HepG2 (cell line): ENCODE measurements around the gene TRIM66. TPM values are rescaled to one million over a fixed set of nuclear protein-coding genes. Genes with fewer than 3 reads are reported as not detected.

Experiments used
- ATAC-seq: fragments of 200-7000 bp; cut with Tn5 transposase; 3 replicates; pipeline ENCODE4 v1.9.1; 2020; ENCODE audit warnings: mild to moderate bottlenecking, moderate library complexity
- BruUV-seq: library from RNA; stranded (reverse); fragments of 400-500 nt; replicated peaks from 2 replicates; lab custom pipeline; 2021; lab: Mats Ljungman, UMichigan
- CTCF ChIA-PET: fragments of 300-600 bp; formaldehyde crosslinking; extraction: SDS; loops from one replicate; lab custom pipeline; 2021; ENCODE audit warnings: low total read pairs, inconsistent platforms, low intra/inter-chr PET ratio; lab: Yijun Ruan, JAX
- POLR2A ChIA-PET: fragments of 350-600 bp; sonication (Branson Sonifier 250); formaldehyde crosslinking; loops from one replicate; lab custom pipeline; 2020; ENCODE audit warnings: antibody characterized with exemption, inconsistent platforms; lab: Yijun Ruan, JAX
- DNase-seq: peaks from one replicate; pipeline ENCODE4 v3.0.0-alpha.2; 2015; ENCODE audit warnings: low spot score
- FAIRE-seq: peaks from 3 replicates; lab custom pipeline; 2011; peaks lifted over from hg19 to GRCh38; lab: Jason Lieb, UNC
- H2AFZ ChIP-seq: one replicate; pipeline ENCODE4 v1.6.1; 2011; ENCODE audit warnings: low read length, inconsistent platforms
- H3K27ac ChIP-seq: fragments of 300-600 bp; 3 replicates; pipeline ENCODE4 v1.8.0; 2011; ENCODE audit warnings: mixed run types, mild to moderate bottlenecking, mixed read lengths, low read length, inconsistent platforms; ENCODE audit not compliant: insufficient read depth; ENCODE audit errors: extremely low read length
- H3K27me3 ChIP-seq, 2 experiments: fragments of 200-600 bp in 1 of 2; 2 replicates in 1 of 2; 3 replicates in 1 of 2; pipeline versions ENCODE4 v1.6.0 to v1.8.0; 2011; ENCODE audit warnings: low read length in 2 of 2, mild to moderate bottlenecking in 2 of 2, moderate library complexity in 2 of 2, inconsistent platforms in 1 of 2; ENCODE audit not compliant: insufficient read depth in 2 of 2, control insufficient read depth in 1 of 2
- H3K36me3 ChIP-seq, 2 experiments: fragments of 200-600 bp in 1 of 2; replicated peaks in 1 of 2; 2 replicates in 1 of 2; 3 replicates in 1 of 2; pipeline versions ENCODE4 v1.5.1 to v1.8.0; 2011; ENCODE audit warnings: low read length in 2 of 2, inconsistent platforms in 1 of 2; ENCODE audit not compliant: insufficient read depth in 2 of 2, control insufficient read depth in 1 of 2
- H3K4me1 ChIP-seq: 2 replicates; pipeline ENCODE4 v1.5.1; 2012; ENCODE audit warnings: low read length, inconsistent platforms; ENCODE audit not compliant: insufficient read depth
- H3K4me2 ChIP-seq: 2 replicates; pipeline ENCODE4 v1.6.0; 2011; ENCODE audit warnings: low read depth, low read length, inconsistent platforms
- H3K4me3 ChIP-seq, 3 experiments: fragments of 200-600 bp in 1 of 3; sonication (generic), shearing (Covaris generic) in 1 of 3; replicated peaks in 1 of 3; 2 replicates each; pipeline ENCODE4 v1.5.1; 2011 to 2016; ENCODE audit warnings: low read length in 3 of 3, inconsistent platforms in 2 of 3, low read depth in 2 of 3, mild to moderate bottlenecking in 2 of 3, control low read depth in 1 of 3, mixed read lengths in 1 of 3; ENCODE audit not compliant: insufficient read depth in 1 of 3
- H3K79me2 ChIP-seq: one replicate; pipeline ENCODE4 v1.6.1; 2011; ENCODE audit warnings: low read length, inconsistent platforms; ENCODE audit not compliant: insufficient read depth
- H3K9ac ChIP-seq: 2 replicates; pipeline ENCODE4 v1.6.0; 2011; ENCODE audit warnings: mild to moderate bottlenecking, low read depth, low read length, inconsistent platforms; ENCODE audit not compliant: insufficient read depth
- H3K9me3 ChIP-seq: 2 replicates; pipeline ENCODE4 v1.5.1; 2012; ENCODE audit warnings: mild to moderate bottlenecking, low read length
- H4K20me1 ChIP-seq: 2 replicates; pipeline ENCODE4 v1.6.0; 2011; ENCODE audit warnings: inconsistent platforms, mild to moderate bottlenecking, low read length, moderate library complexity; ENCODE audit not compliant: insufficient read depth
- BCL3 ChIP-seq: sonication (generic); formaldehyde crosslinking; IDR thresholded peaks from 2 replicates; pipeline ENCODE4 v1.5.1; 2020; ENCODE audit warnings: mild to moderate bottlenecking, missing genetic modification reagents, moderate library complexity
- RFXAP ChIP-seq: sonication (generic); formaldehyde crosslinking; IDR thresholded peaks from 2 replicates; pipeline ENCODE4 v1.4.0; 2020; ENCODE audit warnings: missing genetic modification reagents, borderline replicate concordance
- ZNF263 ChIP-seq: sonication (generic); formaldehyde crosslinking; IDR thresholded peaks from 2 replicates; pipeline ENCODE4 v1.4.0; 2020; ENCODE audit warnings: missing genetic modification reagents
- ZNF292 ChIP-seq: sonication (generic); formaldehyde crosslinking; IDR thresholded peaks from 2 replicates; pipeline ENCODE4 v1.8.1; 2022; ENCODE audit warnings: mild to moderate bottlenecking, low read depth, missing genetic modification reagents, borderline replicate concordance
- ZNF296 ChIP-seq: sonication (generic); formaldehyde crosslinking; conservative IDR thresholded peaks from 2 replicates; pipeline ENCODE4 v1.5.0; 2020; ENCODE audit warnings: mild to moderate bottlenecking, missing genetic modification reagents
- ZNF792 ChIP-seq: IDR thresholded peaks from 2 replicates; pipeline ENCODE4 v1.6.1; 2016
- ZNF816 ChIP-seq: sonication (generic); formaldehyde crosslinking; IDR thresholded peaks from 2 replicates; pipeline ENCODE4 v1.8.0; 2022; ENCODE audit warnings: missing genetic modification reagents, mild to moderate bottlenecking, borderline replicate concordance
- WGBS: methylation state at CpG from one replicate; pipeline ENCODE4 v1.1.6; 2017; ENCODE audit warnings: low lambda C conversion rate; 5-methylcytosine and 5-hydroxymethylcytosine counted together
- in situ Hi-C: cut with HindIII; loops from 2 replicates; pipeline ENCODE4 v1.10.0; 2017; ENCODE audit warnings: low pct_unique_long_range_greater_than_20kb; ENCODE audit not compliant: extremely low pct_ligation_motif_present
- intact Hi-C: fragments of 100-400 bp; cut with micrococcal nuclease; formaldehyde crosslinking; loops from one replicate; pipeline ENCODE4 v1.10.0; 2022; ENCODE audit not compliant: unreplicated experiment
- polyA plus RNA-seq, 8 experiments: library from polyadenylated mRNA; depleted of rRNA in 3 of 8; stranded (reverse) in 7 of 8; unstranded in 1 of 8; fragments of >200 nt; fragmentation: Illumina TruSeq in 4 of 8; extraction: Trizol in 4 of 8; gene quantifications; 2 replicates each; pipeline versions ENCODE4 v1.2.1 to v1.2.3, GENCODE V29; 2011 to 2016; ENCODE audit warnings: low read depth in 4 of 8, missing spikeins in 1 of 8, mixed read lengths in 1 of 8; ENCODE audit not compliant: insufficient read depth in 1 of 8
- total RNA-seq, 5 experiments: library from RNA; depleted of rRNA; stranded (reverse); fragments of >200 nt; fragmentation: Illumina TruSeq; extraction: Trizol; gene quantifications; 2 replicates each; pipeline ENCODE4 v1.2.3, GENCODE V29; 2016; ENCODE audit warnings: low read depth in 1 of 5

TRIM66 gene
- total and polyA plus RNA-seq, 2 of the 13 experiments (the other 11 are each of a cell fraction or from before 2014, with no cell fraction given): 4.9 to 6.1 TPM

GRCh38 chr11:8720868-8721608 is 38.6 kb upstream of the TRIM66 start:
- CTCF ChIA-PET: no interaction called here
- Histone ChIP-seq H2AFZ (no peak overlapping the region), H3K27me3 (no peaks in the 10 kb centered on the region), H3K9me3 (no peaks in the 10 kb centered on the region), H3K4me2 (no peak overlapping the region), H3K4me3 (no peak overlapping the region), H3K36me3 (no peaks in the 10 kb centered on the region), H4K20me1 (no peaks in the 10 kb centered on the region), H3K9ac (no peak overlapping the region)
- ATAC-seq (no peak), FAIRE-seq (no peak), DNase-seq (no peak)
- POLR2A ChIA-PET: interaction anchor here (0.5 to 2.6 kb wide), 3 partner anchors 22 to 89 kb away, joined by 3 to 9 read pairs (median 9); partner anchors contain the start of genes RPL27A and TRIM66
- no TSS peak for BruUV-seq
- intact Hi-C loops (loop anchor here (2.0 kb wide), 1 partner anchor 20 kb away; no protein-coding TSS in a partner anchor), in situ Hi-C loops (no loop called here)
- 74% methylated on average over 4 of the region's 5 CpGs for WGBS
- TF ChIP-seq RFXAP (CRISPR knock-in tag) (no peak), ZNF263 (CRISPR knock-in tag) (peak; percentile 85), ZNF816 (no peak)
- TF ChIP-seq, all 625 proteins: peak for 1
- no peaks in the 10 kb centered on the region for H3K79me2 ChIP-seq
- no peak overlapping the region for H3K27ac ChIP-seq
- peaks cover 70% of the 10 kb centered on the region for H3K4me1 ChIP-seq

- no peak for ATAC-seq
- Histone ChIP-seq H4K20me1 (no peaks in the 10 kb centered on the region), H3K4me3 (no peak overlapping the region), H3K4me2 (no peak overlapping the region), H3K9me3 (no peaks in the 10 kb centered on the region), H3K36me3 (no peaks in the 10 kb centered on the region), H2AFZ (no peak overlapping the region), H3K9ac (no peak overlapping the region), H3K27ac (no peak overlapping the region), H3K79me2 (no peaks in the 10 kb centered on the region), H3K4me1 (peaks cover 76% of the 10 kb centered on the region), H3K27me3 (no peaks in the 10 kb centered on the region)
- DNase-seq: no peak
- in situ Hi-C loops (no loop called here), intact Hi-C loops (loop anchor here (2.0 kb wide), 1 partner anchor 20 kb away; no protein-coding TSS in a partner anchor)
- no peak for FAIRE-seq
- TF ChIP-seq BCL3: no peak
- TF ChIP-seq ZNF792 (CRISPR knock-in tag): 0 out of 2 replicates have a peak, but pooled peaks have one; percentile 24
- no peak for TF ChIP-seq ZNF296 (CRISPR knock-in tag)
- no peak for TF ChIP-seq ZNF292 (CRISPR knock-in tag)
- ChIA-PET CTCF (no interaction called here), POLR2A (interaction anchor here (1.5 to 2.6 kb wide), 2 partner anchors 21 to 38 kb away, joined by 9 read pairs; partner anchors contain the start of genes RPL27A and TRIM66)
- BruUV-seq: no TSS peak
- WGBS: 53% methylated on average over 3 of the region's 3 CpGs
Measured at GRCh38 chr11:8720352-8720751, 37.9 kb upstream of the TRIM66 start.
